ENCODE measurements around the gene ZIC4. TPM values are rescaled to one million over a fixed set of nuclear protein-coding genes. Genes with fewer than 3 reads are reported as not detected.

The ZIC4 gene
- total RNA-seq, 1 donor from 2014 or later: not detected

- Mint-ChIP-seq H3K9me3 (no peaks in the 10 kb centered on the region), H3K27me3 (ENCODE audit: insufficient read depth) (peaks cover 54% of the 10 kb centered on the region), H3K27ac (peak overlapping the region; percentile 31), H3K4me3 (no peak overlapping the region), H3K36me3 (ENCODE audit: low read depth) (no peaks in the 10 kb centered on the region), H3K4me1 (ENCODE audit: low read depth) (no peaks in the 10 kb centered on the region)
- DNase-seq (ENCODE audit: low spot score): no peak
- intact Hi-C loops (cut with micrococcal nuclease): loop anchor here (2.0 kb wide), 2 partner anchors 32 to 64 kb away; no protein-coding TSS in a partner anchor
Observed at GRCh38 chr3:147422601-147423536, 16.5 kb upstream of the ZIC4 start.

GRCh38 chr3:147422196-147422595 lies 15.9 kb upstream of the ZIC4 start:
- peaks cover 60% of the 10 kb centered on the region for H3K27me3 Mint-ChIP-seq (ENCODE audit: insufficient read depth)
- no peaks in the 10 kb centered on the region for H3K36me3 Mint-ChIP-seq (ENCODE audit: low read depth)
- H3K27ac Mint-ChIP-seq: peak overlapping the region; percentile 31
- intact Hi-C loops (cut with micrococcal nuclease): loop anchor here (2.0 kb wide), 2 partner anchors 31 to 63 kb away; no protein-coding TSS in a partner anchor
- DNase-seq (ENCODE audit: low spot score): no peak
- no peaks in the 10 kb centered on the region for H3K9me3 Mint-ChIP-seq
- no peak overlapping the region for H3K4me3 Mint-ChIP-seq
- H3K4me1 Mint-ChIP-seq (ENCODE audit: low read depth): no peaks in the 10 kb centered on the region

- no peak overlapping the region for H3K27ac Mint-ChIP-seq
Observed at GRCh38 chr3:147421184-147421912, 15.0 kb upstream of the ZIC4 start.

GRCh38 chr3:147420353-147421183 lies 14.2 kb upstream of the ZIC4 start:
- H3K4me3 Mint-ChIP-seq: no peak overlapping the region
- no peaks in the 10 kb centered on the region for H3K4me1 Mint-ChIP-seq (ENCODE audit: low read depth)
- peaks cover 64% of the 10 kb centered on the region for H3K27me3 Mint-ChIP-seq (ENCODE audit: insufficient read depth)
- H3K36me3 Mint-ChIP-seq (ENCODE audit: low read depth): no peaks in the 10 kb centered on the region
- intact Hi-C loops (cut with micrococcal nuclease): no loop called here
- DNase-seq (ENCODE audit: low spot score): no peak
- no peaks in the 10 kb centered on the region for H3K9me3 Mint-ChIP-seq
- no peak overlapping the region for H3K27ac Mint-ChIP-seq

More at GRCh38 chr3:147421184-147421912, 15.0 kb upstream of the ZIC4 start:
- Mint-ChIP-seq H3K9me3 (no peaks in the 10 kb centered on the region), H3K4me3 (no peak overlapping the region), H3K36me3 (ENCODE audit: low read depth) (no peaks in the 10 kb centered on the region), H3K27me3 (ENCODE audit: insufficient read depth) (peaks cover 64% of the 10 kb centered on the region), H3K4me1 (ENCODE audit: low read depth) (no peaks in the 10 kb centered on the region)
- DNase-seq (ENCODE audit: low spot score): no peak
- intact Hi-C loops (cut with micrococcal nuclease): no loop called here

GRCh38 chr3:147419781-147420224 lies 13.5 kb upstream of the ZIC4 start:
- intact Hi-C loops (cut with micrococcal nuclease): no loop called here
- Mint-ChIP-seq H3K27me3 (ENCODE audit: insufficient read depth) (peaks cover 62% of the 10 kb centered on the region), H3K27ac (no peak overlapping the region), H3K4me1 (ENCODE audit: low read depth) (no peaks in the 10 kb centered on the region), H3K9me3 (no peaks in the 10 kb centered on the region), H3K36me3 (ENCODE audit: low read depth) (no peaks in the 10 kb centered on the region), H3K4me3 (no peak overlapping the region)
- DNase-seq (ENCODE audit: low spot score): no peak

GRCh38 chr3:147418808-147419701 lies 12.7 kb upstream of the ZIC4 start:
- intact Hi-C loops (cut with micrococcal nuclease): no loop called here
- H3K36me3 Mint-ChIP-seq (ENCODE audit: low read depth): no peaks in the 10 kb centered on the region
- H3K27ac Mint-ChIP-seq: no peak overlapping the region
- no peaks in the 10 kb centered on the region for H3K9me3 Mint-ChIP-seq
- no peak overlapping the region for H3K4me3 Mint-ChIP-seq
- no peak for DNase-seq (ENCODE audit: low spot score)
- peaks cover 66% of the 10 kb centered on the region for H3K27me3 Mint-ChIP-seq (ENCODE audit: insufficient read depth)
- no peaks in the 10 kb centered on the region for H3K4me1 Mint-ChIP-seq (ENCODE audit: low read depth)

- Mint-ChIP-seq H3K27me3 (ENCODE audit: insufficient read depth) (peaks cover 63% of the 10 kb centered on the region), H3K27ac (no peak overlapping the region), H3K9me3 (peaks cover 2% of the 10 kb centered on the region), H3K36me3 (ENCODE audit: low read depth) (peaks cover 1% of the 10 kb centered on the region), H3K4me3 (no peak overlapping the region), H3K4me1 (ENCODE audit: low read depth) (peaks cover 3% of the 10 kb centered on the region)
- intact Hi-C loops (cut with micrococcal nuclease): no loop called here
- no peak for DNase-seq (ENCODE audit: low spot score)
Observed at GRCh38 chr3:147418371-147418781, 12.0 kb upstream of the ZIC4 start.

- intact Hi-C loops (cut with micrococcal nuclease): no loop called here
- H3K36me3 Mint-ChIP-seq (ENCODE audit: low read depth): peaks cover 2% of the 10 kb centered on the region
- H3K4me1 Mint-ChIP-seq (ENCODE audit: low read depth): peaks cover 6% of the 10 kb centered on the region
Observed at GRCh38 chr3:147417551-147418295, 11.4 kb upstream of the ZIC4 start.

GRCh38 chr3:147416931-147417330 lies 10.6 kb upstream of the ZIC4 start:
- Mint-ChIP-seq H3K4me3 (no peak overlapping the region), H3K36me3 (ENCODE audit: low read depth) (peaks cover 2% of the 10 kb centered on the region), H3K9me3 (peaks cover 4% of the 10 kb centered on the region), H3K27me3 (ENCODE audit: insufficient read depth) (peaks cover 60% of the 10 kb centered on the region), H3K4me1 (ENCODE audit: low read depth) (peaks cover 6% of the 10 kb centered on the region), H3K27ac (no peak overlapping the region)
- intact Hi-C loops (cut with micrococcal nuclease): no loop called here
- DNase-seq (ENCODE audit: low spot score): no peak

More at GRCh38 chr3:147417551-147418295, 11.4 kb upstream of the ZIC4 start:
- no peak overlapping the region for H3K27ac Mint-ChIP-seq
- peaks cover 4% of the 10 kb centered on the region for H3K9me3 Mint-ChIP-seq
- no peak for DNase-seq (ENCODE audit: low spot score)
- no peak overlapping the region for H3K4me3 Mint-ChIP-seq
- peaks cover 61% of the 10 kb centered on the region for H3K27me3 Mint-ChIP-seq (ENCODE audit: insufficient read depth)

GRCh38 chr3:147415874-147416273 lies 9.5 kb upstream of the ZIC4 start:
- H3K4me3 Mint-ChIP-seq: no peak overlapping the region
- no peak overlapping the region for H3K27ac Mint-ChIP-seq
- H3K27me3 Mint-ChIP-seq (ENCODE audit: insufficient read depth): peaks cover 67% of the 10 kb centered on the region
- peaks cover 2% of the 10 kb centered on the region for H3K36me3 Mint-ChIP-seq (ENCODE audit: low read depth)
- H3K4me1 Mint-ChIP-seq (ENCODE audit: low read depth): peaks cover 6% of the 10 kb centered on the region
- DNase-seq (ENCODE audit: low spot score): no peak
- intact Hi-C loops (cut with micrococcal nuclease): loop anchor here (2.0 kb wide), 1 partner anchor 59 kb away; no protein-coding TSS in a partner anchor
- peaks cover 4% of the 10 kb centered on the region for H3K9me3 Mint-ChIP-seq

GRCh38 chr3:147415286-147415685 lies 8.9 kb upstream of the ZIC4 start:
- no peak overlapping the region for H3K27ac Mint-ChIP-seq
- no peak for DNase-seq (ENCODE audit: low spot score)
- H3K9me3 Mint-ChIP-seq: peaks cover 4% of the 10 kb centered on the region
- H3K4me3 Mint-ChIP-seq: no peak overlapping the region
- H3K36me3 Mint-ChIP-seq (ENCODE audit: low read depth): peaks cover 2% of the 10 kb centered on the region
- H3K27me3 Mint-ChIP-seq (ENCODE audit: insufficient read depth): peaks cover 71% of the 10 kb centered on the region
- peaks cover 6% of the 10 kb centered on the region for H3K4me1 Mint-ChIP-seq (ENCODE audit: low read depth)
- intact Hi-C loops (cut with micrococcal nuclease): loop anchor here (2.0 kb wide), 1 partner anchor 58 kb away; no protein-coding TSS in a partner anchor

All from activated T-helper 1 cell treated with anti-CD3 and anti-CD28 coated beads, Interleukin-12 subunit alpha, Interleukin-12 subunit beta, Interleukin-2, Interleukin-4 antibody, amounts not matched to agents 30 ng/mL and 10 ng/mL and 1 ng/mL, durations not matched to agents 14 hours and 24 hours and 36 hours (primary cell).